Sigmoid colon (tissue), 4 donors: Measurements from ENCODE around the gene OLFM1.

Experiments
- CTCF ChIP-seq, 4 experiments: fragments of 450-650 bp in 3 of 4; fragments of 200-600 bp in 1 of 4; IDR thresholded peaks; one replicate each; pipeline ENCODE4 v1.5.1; 2016 to 2019; ENCODE audit warnings: antibody characterized with exemption in 4 of 4, mild to moderate bottlenecking in 3 of 4, moderate library complexity in 2 of 4
- EP300 ChIP-seq, 4 donors: sonication (generic); formaldehyde crosslinking; IDR thresholded peaks; one replicate each; pipeline ENCODE4 v1.6.1; 2017; ENCODE audit warnings: antibody characterized with exemption in 4 of 4
- POLR2AphosphoS5 ChIP-seq, 4 donors: sonication (generic); formaldehyde crosslinking; IDR thresholded peaks; one replicate each; pipeline ENCODE4 v1.6.1; 2017; ENCODE audit warnings: antibody characterized with exemption in 4 of 4

GRCh38 chr9:135081264-135081660, 6.2 kb upstream of the OLFM1 start:
- TF ChIP-seq CTCF (IDR thresholded peaks at IDR 0.05) (no peak), EP300 (IDR thresholded peaks at IDR 0.05) (no peak), POLR2AphosphoS5 (IDR thresholded peaks at IDR 0.05) (no peak)
